Measurements from ENCODE around the gene LRRFIP2.

- TF ChIP-seq CTCF (IDR thresholded peaks at IDR 0.05; ENCODE audit: poor library complexity) (no peak), EZH2phosphoT487 (IDR thresholded peaks at IDR 0.05; ENCODE audit: low read depth, severe bottlenecking, unreplicated experiment) (no peak)
These were observed 92.1 kb downstream of the LRRFIP2 start for GRCh38 chr3:37082317-37082716.
